ENCODE results near the gene RIMS3. TPM values are rescaled to one million over a fixed set of nuclear protein-coding genes. Genes with fewer than 3 reads are reported as not detected.
A peak's percentile ranks its signal among the peaks of the same experiment; 100 is the strongest.

The RIMS3 gene
- total RNA-seq, 1 experiment from 2014 or later, result 5.7 TPM

DNA sequence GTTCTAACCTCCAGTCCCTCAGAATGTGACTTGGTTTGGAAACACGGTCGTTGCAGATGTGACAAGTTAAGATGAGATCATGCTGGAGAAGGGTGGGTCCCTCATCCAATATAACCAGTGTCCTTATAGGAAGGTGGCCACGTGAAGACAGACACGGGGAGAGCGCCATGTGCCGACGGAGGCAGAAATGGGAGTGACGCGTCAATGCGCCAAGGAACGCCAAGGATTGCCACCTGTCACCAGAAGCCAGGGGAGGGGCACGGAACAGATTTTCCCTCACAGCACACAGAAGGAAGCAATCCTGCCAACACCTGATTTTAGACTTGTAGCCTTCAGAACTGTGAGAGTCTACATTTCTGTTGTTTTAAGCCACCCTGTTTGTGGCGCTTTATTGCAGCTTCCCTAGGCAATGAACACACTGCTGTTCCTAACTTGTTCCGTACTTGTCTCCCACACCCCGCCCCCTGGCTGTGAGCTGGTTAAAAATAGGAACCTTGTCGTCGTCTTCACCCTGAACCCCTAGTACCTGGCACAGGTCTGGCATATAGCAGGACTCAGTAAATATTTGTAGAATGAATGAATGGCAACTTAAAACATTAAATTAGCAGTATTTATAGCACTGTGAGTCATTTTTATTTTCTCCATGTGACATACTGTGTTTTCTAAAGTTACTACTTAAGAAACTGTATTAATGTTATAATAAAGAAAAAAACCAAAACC lies 14.2 kb downstream of the RIMS3 start:
- H3K9me3 ChIP-seq (ENCODE audit: control insufficient read depth, insufficient read depth, low read depth, low read length), result no peaks in the 10 kb centered on the region
- no peaks in the 10 kb centered on the region for H3K4me1 ChIP-seq (ENCODE audit: control insufficient read depth, insufficient read depth, low read length)
- no peak overlapping the region for H3K4me3 ChIP-seq (ENCODE audit: low read depth in 2 of 2, low read length in 2 of 2)
- no peaks in the 10 kb centered on the region for H3K27me3 ChIP-seq (ENCODE audit: control insufficient read depth, insufficient read depth, low read length)
- intact Hi-C loops (cut with micrococcal nuclease; ENCODE audit: unreplicated experiment) (no loop called here), in situ Hi-C loops (cut with HindIII; ENCODE audit: low pct_unique_long_range_greater_than_20kb, low sequenced_read_pairs) (no loop called here)
- ChIA-PET CTCF (no interaction called here), POLR2A (no interaction called here)
- no peaks in the 10 kb centered on the region for H3K36me3 ChIP-seq (ENCODE audit: control insufficient read depth, insufficient read depth, low read length)
- H3K27ac ChIP-seq (ENCODE audit: low read length), result no peak overlapping the region
- DNase-seq (ENCODE audit: low read depth, low spot score) (no peak), ATAC-seq (no peak)
- no TSS peak for BruUV-seq (replicated peaks)
- TF ChIP-seq, protein P1, sequence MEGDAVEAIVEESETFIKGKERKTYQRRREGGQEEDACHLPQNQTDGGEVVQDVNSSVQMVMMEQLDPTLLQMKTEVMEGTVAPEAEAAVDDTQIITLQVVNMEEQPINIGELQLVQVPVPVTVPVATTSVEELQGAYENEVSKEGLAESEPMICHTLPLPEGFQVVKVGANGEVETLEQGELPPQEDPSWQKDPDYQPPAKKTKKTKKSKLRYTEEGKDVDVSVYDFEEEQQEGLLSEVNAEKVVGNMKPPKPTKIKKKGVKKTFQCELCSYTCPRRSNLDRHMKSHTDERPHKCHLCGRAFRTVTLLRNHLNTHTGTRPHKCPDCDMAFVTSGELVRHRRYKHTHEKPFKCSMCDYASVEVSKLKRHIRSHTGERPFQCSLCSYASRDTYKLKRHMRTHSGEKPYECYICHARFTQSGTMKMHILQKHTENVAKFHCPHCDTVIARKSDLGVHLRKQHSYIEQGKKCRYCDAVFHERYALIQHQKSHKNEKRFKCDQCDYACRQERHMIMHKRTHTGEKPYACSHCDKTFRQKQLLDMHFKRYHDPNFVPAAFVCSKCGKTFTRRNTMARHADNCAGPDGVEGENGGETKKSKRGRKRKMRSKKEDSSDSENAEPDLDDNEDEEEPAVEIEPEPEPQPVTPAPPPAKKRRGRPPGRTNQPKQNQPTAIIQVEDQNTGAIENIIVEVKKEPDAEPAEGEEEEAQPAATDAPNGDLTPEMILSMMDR (IDR thresholded peaks at IDR 0.05), result no peak
- TF ChIP-seq POLR2AphosphoS5 (IDR thresholded peaks at IDR 0.05; ENCODE audit: low read depth, low read length), result no peak
- no peak for TF ChIP-seq SIN3A (IDR thresholded peaks at IDR 0.05; ENCODE audit: borderline replicate concordance, insufficient read depth, low read depth, low read length)

DNA sequence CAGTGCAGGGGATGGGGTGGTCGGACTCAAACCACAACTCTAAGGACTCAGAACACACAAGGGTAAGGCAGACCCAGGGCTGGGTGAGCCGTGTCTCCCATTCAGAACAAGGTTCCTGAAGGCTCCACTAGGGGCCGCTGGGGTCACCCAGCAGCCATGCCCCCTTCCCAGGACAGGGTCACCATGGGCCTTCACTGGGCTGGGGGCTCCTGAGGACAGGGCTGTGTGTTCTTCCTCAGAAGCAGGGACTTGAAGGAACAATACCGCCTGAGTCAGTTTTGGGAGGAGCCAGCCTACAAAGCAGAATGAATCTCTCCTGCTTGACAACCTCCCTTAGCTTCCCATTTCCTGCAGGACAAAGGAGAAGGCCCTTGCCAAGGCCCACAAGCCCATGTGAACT lies 15.4 kb downstream of the RIMS3 start:
- BruUV-seq (replicated peaks), result no TSS peak
- no peak overlapping the region for H3K4me3 ChIP-seq (ENCODE audit: low read depth in 2 of 2, low read length in 2 of 2)
- CTCF ChIA-PET, result interaction anchor here (0.5 to 1.2 kb wide), 2 partner anchors 21 to 53 kb away, joined by 3 to 7 read pairs; no protein-coding TSS in a partner anchor

DNA sequence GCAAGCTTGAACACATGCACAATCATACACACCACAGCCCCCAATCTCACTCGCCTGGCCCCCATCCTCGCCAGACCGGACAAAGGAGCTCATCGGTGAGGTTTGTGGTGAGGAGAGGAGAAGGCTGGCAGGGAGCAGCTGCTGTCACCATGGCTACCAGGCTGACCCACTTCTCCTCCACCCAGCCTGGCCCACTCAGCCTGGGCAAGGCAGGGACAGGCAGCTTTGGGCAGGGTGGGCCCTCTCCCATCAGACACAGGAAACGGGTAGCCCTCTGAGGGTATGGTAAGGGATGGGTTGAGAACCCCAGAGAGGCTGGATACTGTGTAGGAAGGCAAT lies 15.9 kb downstream of the RIMS3 start:
- DNase-seq (ENCODE audit: low read depth, low spot score) (no peak), ATAC-seq (no peak)
- ChIA-PET CTCF (interaction anchor here (0.6 to 1.2 kb wide), 2 partner anchors 52 to 53 kb away, joined by 3 read pairs; no protein-coding TSS in a partner anchor), POLR2A (no interaction called here)
- H3K36me3 ChIP-seq (ENCODE audit: control insufficient read depth, insufficient read depth, low read length), result no peaks in the 10 kb centered on the region
- in situ Hi-C loops (cut with HindIII; ENCODE audit: low pct_unique_long_range_greater_than_20kb, low sequenced_read_pairs), result no loop called here
- intact Hi-C loops (cut with micrococcal nuclease; ENCODE audit: unreplicated experiment), result no loop called here
- no peak overlapping the region for H3K27ac ChIP-seq (ENCODE audit: low read length)
- no peak overlapping the region for H3K4me3 ChIP-seq (ENCODE audit: low read depth in 2 of 2, low read length in 2 of 2)
- TF ChIP-seq, protein P1 (IDR thresholded peaks at IDR 0.05), result no peak
- TF ChIP-seq TCF7L2 (IDR thresholded peaks at IDR 0.05; ENCODE audit: low read depth, low read length) (no peak), POLR2AphosphoS5 (IDR thresholded peaks at IDR 0.05; ENCODE audit: low read depth, low read length) (no peak), SIN3A (IDR thresholded peaks at IDR 0.05; ENCODE audit: borderline replicate concordance, insufficient read depth, low read depth, low read length) (no peak)
- TF ChIP-seq, protein P2, sequence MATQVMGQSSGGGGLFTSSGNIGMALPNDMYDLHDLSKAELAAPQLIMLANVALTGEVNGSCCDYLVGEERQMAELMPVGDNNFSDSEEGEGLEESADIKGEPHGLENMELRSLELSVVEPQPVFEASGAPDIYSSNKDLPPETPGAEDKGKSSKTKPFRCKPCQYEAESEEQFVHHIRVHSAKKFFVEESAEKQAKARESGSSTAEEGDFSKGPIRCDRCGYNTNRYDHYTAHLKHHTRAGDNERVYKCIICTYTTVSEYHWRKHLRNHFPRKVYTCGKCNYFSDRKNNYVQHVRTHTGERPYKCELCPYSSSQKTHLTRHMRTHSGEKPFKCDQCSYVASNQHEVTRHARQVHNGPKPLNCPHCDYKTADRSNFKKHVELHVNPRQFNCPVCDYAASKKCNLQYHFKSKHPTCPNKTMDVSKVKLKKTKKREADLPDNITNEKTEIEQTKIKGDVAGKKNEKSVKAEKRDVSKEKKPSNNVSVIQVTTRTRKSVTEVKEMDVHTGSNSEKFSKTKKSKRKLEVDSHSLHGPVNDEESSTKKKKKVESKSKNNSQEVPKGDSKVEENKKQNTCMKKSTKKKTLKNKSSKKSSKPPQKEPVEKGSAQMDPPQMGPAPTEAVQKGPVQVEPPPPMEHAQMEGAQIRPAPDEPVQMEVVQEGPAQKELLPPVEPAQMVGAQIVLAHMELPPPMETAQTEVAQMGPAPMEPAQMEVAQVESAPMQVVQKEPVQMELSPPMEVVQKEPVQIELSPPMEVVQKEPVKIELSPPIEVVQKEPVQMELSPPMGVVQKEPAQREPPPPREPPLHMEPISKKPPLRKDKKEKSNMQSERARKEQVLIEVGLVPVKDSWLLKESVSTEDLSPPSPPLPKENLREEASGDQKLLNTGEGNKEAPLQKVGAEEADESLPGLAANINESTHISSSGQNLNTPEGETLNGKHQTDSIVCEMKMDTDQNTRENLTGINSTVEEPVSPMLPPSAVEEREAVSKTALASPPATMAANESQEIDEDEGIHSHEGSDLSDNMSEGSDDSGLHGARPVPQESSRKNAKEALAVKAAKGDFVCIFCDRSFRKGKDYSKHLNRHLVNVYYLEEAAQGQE (IDR thresholded peaks at IDR 0.05; ENCODE audit: insufficient read depth in 1 of 2, low read depth in 2 of 2, low read length in 1 of 2), result no peak
- no TSS peak for BruUV-seq (replicated peaks)
- H3K4me1 ChIP-seq (ENCODE audit: control insufficient read depth, insufficient read depth, low read length), result no peaks in the 10 kb centered on the region
- H3K9me3 ChIP-seq (ENCODE audit: control insufficient read depth, insufficient read depth, low read depth, low read length), result no peaks in the 10 kb centered on the region
- H3K27me3 ChIP-seq (ENCODE audit: control insufficient read depth, insufficient read depth, low read length), result no peaks in the 10 kb centered on the region

More for the DNA sequence above, 15.4 kb downstream of the RIMS3 start:
- intact Hi-C loops (cut with micrococcal nuclease; ENCODE audit: unreplicated experiment), result no loop called here
- Histone ChIP-seq H3K27me3 (ENCODE audit: control insufficient read depth, insufficient read depth, low read length) (no peaks in the 10 kb centered on the region), H3K27ac (ENCODE audit: low read length) (no peak overlapping the region), H3K36me3 (ENCODE audit: control insufficient read depth, insufficient read depth, low read length) (no peaks in the 10 kb centered on the region), H3K4me1 (ENCODE audit: control insufficient read depth, insufficient read depth, low read length) (no peaks in the 10 kb centered on the region), H3K9me3 (ENCODE audit: control insufficient read depth, insufficient read depth, low read depth, low read length) (no peaks in the 10 kb centered on the region)
- no peak for TF ChIP-seq POLR2AphosphoS5 (IDR thresholded peaks at IDR 0.05; ENCODE audit: low read depth, low read length)
- TF ChIP-seq, protein P1 (IDR thresholded peaks at IDR 0.05), result peak; percentile 77
- POLR2A ChIA-PET, result no interaction called here
- DNase-seq (ENCODE audit: low read depth, low spot score) (no peak), ATAC-seq (peak; percentile 59; the same call in 1 of the 2 replicates)
- in situ Hi-C loops (cut with HindIII; ENCODE audit: low pct_unique_long_range_greater_than_20kb, low sequenced_read_pairs), result no loop called here
